ENCODE measurements around the gene CNTN4.

DNA sequence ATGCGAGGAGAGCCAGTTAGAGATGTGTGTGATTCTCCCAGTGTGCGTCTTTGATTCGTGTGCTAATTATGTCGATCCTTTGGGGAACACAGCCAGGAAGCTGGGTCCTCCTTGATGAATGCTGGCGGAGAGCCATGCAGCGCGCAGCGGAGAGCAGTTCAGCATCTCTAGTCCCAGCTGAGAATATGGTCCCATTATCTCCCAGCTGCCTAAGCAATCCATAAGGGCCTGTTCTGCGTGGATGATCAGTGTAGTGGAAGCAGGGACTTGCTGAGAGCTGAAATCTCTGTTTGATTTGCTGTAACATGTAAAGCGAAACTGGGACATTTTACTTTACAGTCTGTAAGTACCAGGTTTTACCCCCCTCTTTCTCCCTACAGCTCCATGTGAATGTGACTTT, 412.7 kb downstream of the CNTN4 start:
- TF ChIP-seq, protein P1, sequence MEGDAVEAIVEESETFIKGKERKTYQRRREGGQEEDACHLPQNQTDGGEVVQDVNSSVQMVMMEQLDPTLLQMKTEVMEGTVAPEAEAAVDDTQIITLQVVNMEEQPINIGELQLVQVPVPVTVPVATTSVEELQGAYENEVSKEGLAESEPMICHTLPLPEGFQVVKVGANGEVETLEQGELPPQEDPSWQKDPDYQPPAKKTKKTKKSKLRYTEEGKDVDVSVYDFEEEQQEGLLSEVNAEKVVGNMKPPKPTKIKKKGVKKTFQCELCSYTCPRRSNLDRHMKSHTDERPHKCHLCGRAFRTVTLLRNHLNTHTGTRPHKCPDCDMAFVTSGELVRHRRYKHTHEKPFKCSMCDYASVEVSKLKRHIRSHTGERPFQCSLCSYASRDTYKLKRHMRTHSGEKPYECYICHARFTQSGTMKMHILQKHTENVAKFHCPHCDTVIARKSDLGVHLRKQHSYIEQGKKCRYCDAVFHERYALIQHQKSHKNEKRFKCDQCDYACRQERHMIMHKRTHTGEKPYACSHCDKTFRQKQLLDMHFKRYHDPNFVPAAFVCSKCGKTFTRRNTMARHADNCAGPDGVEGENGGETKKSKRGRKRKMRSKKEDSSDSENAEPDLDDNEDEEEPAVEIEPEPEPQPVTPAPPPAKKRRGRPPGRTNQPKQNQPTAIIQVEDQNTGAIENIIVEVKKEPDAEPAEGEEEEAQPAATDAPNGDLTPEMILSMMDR (IDR thresholded peaks at IDR 0.05) = no peak
- TF ChIP-seq ZBTB43 (CRISPR knock-in tag; IDR thresholded peaks at IDR 0.05) (no peak), E2F4 (CRISPR knock-in tag; IDR thresholded peaks at IDR 0.05; ENCODE audit: borderline replicate concordance, low read depth) (no peak), TEAD4 (CRISPR knock-in tag; IDR thresholded peaks at IDR 0.05) (no peak), JUN (CRISPR knock-in tag; IDR thresholded peaks at IDR 0.05) (no peak), ZNF423 (CRISPR knock-in tag; IDR thresholded peaks at IDR 0.05) (no peak)
- TF ChIP-seq, protein P2, sequence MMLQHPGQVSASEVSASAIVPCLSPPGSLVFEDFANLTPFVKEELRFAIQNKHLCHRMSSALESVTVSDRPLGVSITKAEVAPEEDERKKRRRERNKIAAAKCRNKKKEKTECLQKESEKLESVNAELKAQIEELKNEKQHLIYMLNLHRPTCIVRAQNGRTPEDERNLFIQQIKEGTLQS (CRISPR knock-in tag; conservative IDR thresholded peaks at IDR 0.05) = no peak
- TF ChIP-seq, protein P3, sequence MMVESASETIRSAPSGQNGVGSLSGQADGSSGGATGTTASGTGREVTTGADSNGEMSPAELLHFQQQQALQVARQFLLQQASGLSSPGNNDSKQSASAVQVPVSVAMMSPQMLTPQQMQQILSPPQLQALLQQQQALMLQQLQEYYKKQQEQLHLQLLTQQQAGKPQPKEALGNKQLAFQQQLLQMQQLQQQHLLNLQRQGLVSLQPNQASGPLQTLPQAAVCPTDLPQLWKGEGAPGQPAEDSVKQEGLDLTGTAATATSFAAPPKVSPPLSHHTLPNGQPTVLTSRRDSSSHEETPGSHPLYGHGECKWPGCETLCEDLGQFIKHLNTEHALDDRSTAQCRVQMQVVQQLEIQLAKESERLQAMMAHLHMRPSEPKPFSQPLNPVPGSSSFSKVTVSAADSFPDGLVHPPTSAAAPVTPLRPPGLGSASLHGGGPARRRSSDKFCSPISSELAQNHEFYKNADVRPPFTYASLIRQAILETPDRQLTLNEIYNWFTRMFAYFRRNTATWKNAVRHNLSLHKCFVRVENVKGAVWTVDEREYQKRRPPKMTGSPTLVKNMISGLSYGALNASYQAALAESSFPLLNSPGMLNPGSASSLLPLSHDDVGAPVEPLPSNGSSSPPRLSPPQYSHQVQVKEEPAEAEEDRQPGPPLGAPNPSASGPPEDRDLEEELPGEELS (CRISPR knock-in tag; IDR thresholded peaks at IDR 0.05) = no peak
